ENCODE results near the gene FKBP1A. TPM values are rescaled to one million over a fixed set of nuclear protein-coding genes. Genes with fewer than 3 reads are reported as not detected.

Gene FKBP1A
- total and polyA plus RNA-seq, 2 of the 4 experiments (the other 2 are of a cell fraction), result 120 to 528 TPM

GRCh38 chr20:1382670-1383069 is 10.2 kb downstream of the FKBP1A start (continued):
- no peak for TF ChIP-seq ELK1 (IDR thresholded peaks at IDR 0.05; ENCODE audit: borderline replicate concordance, low read depth, low read length)
- TF ChIP-seq CHD1 (IDR thresholded peaks at IDR 0.05; ENCODE audit: low read depth, low read length), result no peak

GRCh38 chr20:1381753-1382591 is 10.9 kb downstream of the FKBP1A start:
- peak overlapping the region; percentile 22 for H2BK5ac ChIP-seq (ENCODE audit: low read depth, low read length, poor library complexity, severe bottlenecking)
- peaks cover 50% of the 10 kb centered on the region for H3K9me1 ChIP-seq (ENCODE audit: insufficient read depth, low read length)
- TF ChIP-seq CTCF (conservative IDR thresholded peaks at IDR 0.05; ENCODE audit: low read depth, low read length), result no peak
- TF ChIP-seq CHD1 (IDR thresholded peaks at IDR 0.05; ENCODE audit: low read depth, low read length), result no peak
- no peak for TF ChIP-seq FOS (IDR thresholded peaks at IDR 0.05; ENCODE audit: low read depth, low read length)
- TF ChIP-seq MXI1 (IDR thresholded peaks at IDR 0.05; ENCODE audit: borderline replicate concordance, low read depth, low read length), result no peak
- TF ChIP-seq RAD21 (IDR thresholded peaks at IDR 0.05; ENCODE audit: low read length), result no peak
- TF ChIP-seq ELK1 (IDR thresholded peaks at IDR 0.05; ENCODE audit: borderline replicate concordance, low read depth, low read length), result no peak
- TF ChIP-seq NFE2L2 (IDR thresholded peaks at IDR 0.05; ENCODE audit: low read depth, low read length), result no peak
- TF ChIP-seq MAFK (IDR thresholded peaks at IDR 0.05; ENCODE audit: low read depth, low read length), result 0 out of 2 replicates have a peak, but pooled peaks have one; percentile 5
- no peak for TF ChIP-seq RFX5 (IDR thresholded peaks at IDR 0.05; ENCODE audit: low read depth, low read length)
- peak; percentile 88 for TF ChIP-seq CEBPB (IDR thresholded peaks at IDR 0.05; ENCODE audit: low read depth, low read length)
- H3K27ac ChIP-seq (ENCODE audit: insufficient read depth, low read length), result peak overlapping the region; percentile 31; the same call in 1 of the 2 replicates
- no peak overlapping the region for H3K23ac ChIP-seq (ENCODE audit: low read depth, low read length)
- 67% methylated on average over 1 of the region's 6 CpGs; no CpG with 5 or more reads in 1 of the 2 experiments for WGBS, 2 experiments (ENCODE audit: extremely low coverage in 2 of 2, insufficient read length in 1 of 2)
- H4K5ac ChIP-seq (ENCODE audit: low read depth, low read length), result no peak overlapping the region
- no peaks in the 10 kb centered on the region for H3K27me3 ChIP-seq (ENCODE audit: control insufficient read depth, insufficient read depth, low read length)
- no peak overlapping the region for H2BK15ac ChIP-seq (ENCODE audit: low read depth, low read length)
- H3K36me3 ChIP-seq (ENCODE audit: control insufficient read depth, insufficient read depth, low read length), result peaks cover 2% of the 10 kb centered on the region; the same call in 1 of the 2 replicates
- CTCF ChIA-PET, result interaction anchor here (1.9 kb wide), 1 partner anchor 9 kb away, joined by 5 read pairs; no protein-coding TSS in a partner anchor
- peak overlapping the region; percentile 26 for H3K4me2 ChIP-seq (ENCODE audit: low read depth, low read length)
- H4K91ac ChIP-seq (ENCODE audit: insufficient read depth, low read depth, low read length), result no peak overlapping the region
- BruUV-seq (replicated peaks), result no TSS peak
- no peak overlapping the region; the same call in 1 of the 2 replicates for H2BK20ac ChIP-seq (ENCODE audit: low read depth, low read length)
- ATAC-seq (ENCODE audit: low read depth) (peak; percentile 68), DNase-seq (peak; percentile 63)
- POLR2A ChIA-PET (ENCODE audit: unreplicated experiment), result interaction anchor here (0.6 to 1.0 kb wide), 2 partner anchors 21 to 56 kb away, joined by 3 to 4 read pairs; no protein-coding TSS in a partner anchor
- H3K9ac ChIP-seq (ENCODE audit: low read depth, low read length), result no peak overlapping the region
- no peaks in the 10 kb centered on the region for H3K9me3 ChIP-seq (ENCODE audit: control insufficient read depth, insufficient read depth, low read length)
- no peak overlapping the region for H2AK9ac ChIP-seq (replicated peaks; ENCODE audit: low read depth, low read length, poor library complexity)
- intact Hi-C loops (cut with micrococcal nuclease), result no loop called here
- peaks cover 14 to 87% of the 10 kb centered on the region in 2 experiments for H3K79me1 ChIP-seq (ENCODE audit: low read depth in 1 of 2, low read length in 2 of 2)
- H4K8ac ChIP-seq (ENCODE audit: low read depth in 2 of 2, low read length in 2 of 2), result no peak overlapping the region
- no peak overlapping the region for H3K18ac ChIP-seq (ENCODE audit: low read depth, low read length)
- no peak overlapping the region for H3K4ac ChIP-seq (ENCODE audit: low read depth, low read length)
- H3K4me3 ChIP-seq (ENCODE audit: insufficient read depth, low read depth, low read length), result no peak overlapping the region
- no peak overlapping the region for H2AK5ac ChIP-seq (ENCODE audit: low read depth, low read length)
- H2BK120ac ChIP-seq (ENCODE audit: low read depth, low read length), result no peak overlapping the region
- no peak overlapping the region for H2AFZ ChIP-seq (replicated peaks; ENCODE audit: low read length, poor library complexity)
- in situ Hi-C loops (cut with MboI; ENCODE audit: low sequenced_read_pairs), result no loop called here
- peaks cover 34% of the 10 kb centered on the region for H3K4me1 ChIP-seq (ENCODE audit: control insufficient read depth, insufficient read depth, low read length)
- peaks cover 95% of the 10 kb centered on the region for H4K20me1 ChIP-seq (ENCODE audit: insufficient read depth, low read length)
- dilution Hi-C loops (cut with HindIII; ENCODE audit: low sequenced_read_pairs, unreplicated experiment), result no loop called here
- H3K56ac ChIP-seq (ENCODE audit: extremely low read depth, insufficient read depth, low read length), result no peak overlapping the region
- H3K14ac ChIP-seq (replicated peaks; ENCODE audit: low read depth, low read length), result no peak overlapping the region
